Ovary (tissue), 3 donors: ENCODE measurements around the gene ADGRV1.

Experiments used
- EP300 ChIP-seq: sonication (generic); formaldehyde crosslinking; IDR thresholded peaks from one replicate; pipeline ENCODE4 v1.6.1; 2017; ENCODE audit warnings: antibody characterized with exemption
- POLR2A ChIP-seq: fragments of 450-650 bp; IDR thresholded peaks from one replicate; pipeline ENCODE4 v1.6.1; 2017; ENCODE audit warnings: antibody characterized with exemption, mild to moderate bottlenecking, moderate library complexity
- TF ChIP-seq, protein P1 (sequence below), 3 donors: fragments of 450-650 bp in 2 of 3; fragments of 200-600 bp in 1 of 3; IDR thresholded peaks; one replicate each; pipeline versions ENCODE4 v1.5.1 to v1.8.0; 2016 to 2022; ENCODE audit warnings: antibody characterized with exemption in 3 of 3, mild to moderate bottlenecking in 1 of 3
- donor health status: DM: no; HTN: no; CAD: no.

GRCh38 chr5:91025449-91025848 is 466.9 kb downstream of the ADGRV1 start:
- TF ChIP-seq, protein P1, sequence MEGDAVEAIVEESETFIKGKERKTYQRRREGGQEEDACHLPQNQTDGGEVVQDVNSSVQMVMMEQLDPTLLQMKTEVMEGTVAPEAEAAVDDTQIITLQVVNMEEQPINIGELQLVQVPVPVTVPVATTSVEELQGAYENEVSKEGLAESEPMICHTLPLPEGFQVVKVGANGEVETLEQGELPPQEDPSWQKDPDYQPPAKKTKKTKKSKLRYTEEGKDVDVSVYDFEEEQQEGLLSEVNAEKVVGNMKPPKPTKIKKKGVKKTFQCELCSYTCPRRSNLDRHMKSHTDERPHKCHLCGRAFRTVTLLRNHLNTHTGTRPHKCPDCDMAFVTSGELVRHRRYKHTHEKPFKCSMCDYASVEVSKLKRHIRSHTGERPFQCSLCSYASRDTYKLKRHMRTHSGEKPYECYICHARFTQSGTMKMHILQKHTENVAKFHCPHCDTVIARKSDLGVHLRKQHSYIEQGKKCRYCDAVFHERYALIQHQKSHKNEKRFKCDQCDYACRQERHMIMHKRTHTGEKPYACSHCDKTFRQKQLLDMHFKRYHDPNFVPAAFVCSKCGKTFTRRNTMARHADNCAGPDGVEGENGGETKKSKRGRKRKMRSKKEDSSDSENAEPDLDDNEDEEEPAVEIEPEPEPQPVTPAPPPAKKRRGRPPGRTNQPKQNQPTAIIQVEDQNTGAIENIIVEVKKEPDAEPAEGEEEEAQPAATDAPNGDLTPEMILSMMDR (IDR thresholded peaks at IDR 0.05): no peak
- TF ChIP-seq EP300 (no peak), POLR2A (no peak)
